GM11168 (cell line): ENCODE results near the gene KRTAP10-3.

Experiments used
- in situ Hi-C: fragments of 300-500 bp; cut with MboI; formaldehyde crosslinking; loops from one replicate; pipeline ENCODE4 v1.12.0; 2022; ENCODE audit warnings: low sequenced_read_pairs; ENCODE audit not compliant: unreplicated experiment

Gene KRTAP10-3

DNA sequence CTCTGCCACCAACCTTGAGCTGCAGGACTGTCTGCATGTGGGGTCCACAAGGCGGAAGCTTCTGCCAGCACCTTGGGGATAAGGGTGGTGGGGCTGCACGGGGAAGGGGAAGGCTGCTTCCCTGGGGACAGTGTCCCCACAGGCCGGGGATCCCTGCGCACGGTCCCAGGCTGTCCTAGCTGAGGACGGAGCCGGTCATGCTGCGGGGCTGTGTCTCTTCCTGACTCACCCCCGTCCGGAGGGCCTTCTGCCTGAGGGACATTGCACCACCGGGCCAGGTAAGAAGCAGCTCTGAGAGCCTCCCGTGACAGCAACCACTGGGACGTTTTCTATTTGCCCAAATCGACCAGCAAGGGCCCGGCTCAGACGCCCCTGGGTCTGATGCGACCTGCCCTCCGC is 48.5 kb downstream of the KRTAP10-3 start:
- in situ Hi-C loops = loop anchor here (10.0 kb wide), 1 partner anchor 285 kb away; no protein-coding TSS in a partner anchor

DNA sequence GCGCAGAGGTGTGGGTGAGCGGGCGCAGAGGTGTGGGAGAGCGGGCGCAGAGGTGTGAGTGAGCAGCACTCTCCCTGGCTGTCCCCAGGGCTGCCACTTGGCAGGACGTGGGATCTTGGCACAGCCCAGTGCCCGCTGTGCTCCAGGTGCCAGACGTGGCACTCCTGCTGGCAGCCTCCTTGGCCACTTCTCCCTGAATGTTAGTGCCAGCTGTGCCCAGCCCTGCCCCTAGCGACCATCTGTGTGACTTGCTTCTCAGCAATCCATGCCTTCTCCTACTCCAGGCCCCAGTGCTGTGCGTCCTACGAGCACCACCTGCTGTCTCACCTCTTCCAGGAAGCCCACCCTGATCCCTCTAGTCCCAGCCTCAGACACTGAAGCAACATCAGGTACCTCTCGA is 49.1 kb downstream of the KRTAP10-3 start:
- in situ Hi-C loops = no loop called here

DNA sequence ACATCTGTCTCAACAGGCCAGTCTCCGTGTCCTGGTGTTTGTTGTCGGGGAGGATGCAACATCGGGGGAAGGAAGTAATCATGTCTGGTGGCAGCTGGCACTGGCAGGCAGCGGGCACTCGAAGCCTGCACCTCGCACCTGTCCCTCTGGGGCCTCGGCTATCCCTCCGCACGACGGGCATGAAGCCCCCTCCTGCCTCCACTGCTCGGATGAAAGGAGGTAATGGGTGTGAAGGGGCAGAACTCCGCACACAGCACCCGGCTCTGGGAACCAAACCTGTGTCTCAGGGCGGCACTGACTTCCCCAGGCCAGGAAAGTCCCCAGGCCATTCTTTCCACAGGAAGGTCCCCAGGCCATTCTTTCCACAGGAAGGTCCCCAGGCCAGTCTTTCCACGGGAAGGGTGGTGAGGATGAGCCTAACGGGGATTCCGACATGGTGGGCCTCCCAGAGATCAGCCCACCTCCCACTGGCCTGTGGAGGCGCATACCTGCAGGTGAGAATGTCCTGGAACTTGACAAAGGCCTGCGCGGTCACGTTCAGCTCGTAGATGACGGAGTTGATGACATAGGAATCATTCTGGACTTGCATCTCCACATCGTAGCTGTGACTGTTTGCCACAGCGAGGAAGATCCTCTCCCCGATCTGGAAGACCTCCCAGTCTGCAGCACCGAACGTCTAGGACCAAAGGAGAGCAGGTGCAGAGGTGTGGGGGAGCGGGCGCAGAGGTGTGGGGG is 49.7 kb downstream of the KRTAP10-3 start:
- in situ Hi-C loops = no loop called here

DNA sequence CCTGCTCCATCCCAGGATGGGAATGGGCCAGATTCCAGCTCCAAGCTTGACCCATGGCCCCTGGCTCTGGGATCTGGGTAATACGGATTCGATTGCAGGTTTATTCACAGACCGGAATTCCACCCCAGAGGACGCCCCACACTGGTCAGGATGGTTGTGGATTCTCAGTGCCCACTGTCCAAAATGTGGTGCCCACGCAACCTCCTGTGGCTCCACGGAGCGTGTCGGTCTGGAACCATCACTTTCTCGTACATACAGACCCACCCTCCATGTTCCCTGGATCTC is 50.2 kb downstream of the KRTAP10-3 start:
- in situ Hi-C loops = no loop called here
